ENCODE data around the gene TNP2.

TNP2 gene

DNA sequence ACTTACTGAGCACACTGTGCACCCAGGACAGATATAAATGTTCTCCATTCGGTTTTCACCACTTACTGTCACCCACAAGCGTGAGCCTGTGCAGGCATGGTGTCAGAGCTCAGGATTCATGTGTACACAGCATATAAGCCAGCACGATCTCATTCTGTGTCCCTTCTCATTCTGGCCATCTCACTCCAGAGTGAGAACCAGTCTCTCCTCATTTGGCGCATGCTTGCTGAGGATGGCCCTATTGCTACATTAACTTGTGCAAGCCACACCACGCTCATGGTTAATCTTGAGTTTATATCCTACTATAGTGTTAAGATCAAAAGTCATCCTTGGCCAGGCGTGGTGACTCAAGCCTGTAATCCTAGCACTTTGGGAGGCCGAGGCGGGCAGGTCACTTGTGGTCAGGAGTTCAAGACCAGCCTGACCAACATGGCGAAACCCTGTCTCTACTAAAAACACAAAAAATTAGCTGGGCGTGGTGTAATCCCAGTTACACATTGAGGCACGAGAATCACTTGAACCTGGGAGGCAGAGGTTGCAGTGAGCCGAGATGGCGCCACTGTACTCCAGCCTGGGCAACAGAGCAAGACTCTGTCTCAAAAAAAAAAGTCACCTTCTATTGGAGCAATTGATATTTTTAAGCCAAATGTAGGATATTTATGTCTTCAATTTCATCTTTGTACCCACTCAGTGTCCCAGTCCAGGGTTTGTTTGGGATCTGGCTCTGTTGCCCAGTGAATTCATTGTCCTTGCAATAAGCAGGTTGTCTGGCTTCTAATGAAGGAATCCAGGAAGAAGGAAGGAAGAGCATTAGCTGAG lies 34.0 kb downstream of the TNP2 start:
- no peak overlapping the region for H3K27ac ChIP-seq
- DNase-seq (ENCODE audit: low spot score), result no peak
- ChIA-PET POLR2A (ENCODE audit: low non-redundant PET) (no interaction called here), CTCF (no interaction called here)
- TF ChIP-seq, protein P1, sequence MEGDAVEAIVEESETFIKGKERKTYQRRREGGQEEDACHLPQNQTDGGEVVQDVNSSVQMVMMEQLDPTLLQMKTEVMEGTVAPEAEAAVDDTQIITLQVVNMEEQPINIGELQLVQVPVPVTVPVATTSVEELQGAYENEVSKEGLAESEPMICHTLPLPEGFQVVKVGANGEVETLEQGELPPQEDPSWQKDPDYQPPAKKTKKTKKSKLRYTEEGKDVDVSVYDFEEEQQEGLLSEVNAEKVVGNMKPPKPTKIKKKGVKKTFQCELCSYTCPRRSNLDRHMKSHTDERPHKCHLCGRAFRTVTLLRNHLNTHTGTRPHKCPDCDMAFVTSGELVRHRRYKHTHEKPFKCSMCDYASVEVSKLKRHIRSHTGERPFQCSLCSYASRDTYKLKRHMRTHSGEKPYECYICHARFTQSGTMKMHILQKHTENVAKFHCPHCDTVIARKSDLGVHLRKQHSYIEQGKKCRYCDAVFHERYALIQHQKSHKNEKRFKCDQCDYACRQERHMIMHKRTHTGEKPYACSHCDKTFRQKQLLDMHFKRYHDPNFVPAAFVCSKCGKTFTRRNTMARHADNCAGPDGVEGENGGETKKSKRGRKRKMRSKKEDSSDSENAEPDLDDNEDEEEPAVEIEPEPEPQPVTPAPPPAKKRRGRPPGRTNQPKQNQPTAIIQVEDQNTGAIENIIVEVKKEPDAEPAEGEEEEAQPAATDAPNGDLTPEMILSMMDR (conservative IDR thresholded peaks at IDR 0.05; ENCODE audit: low read depth), result no peak

GRCh38 chr16:11233727-11234376 lies 35.3 kb downstream of the TNP2 start:
- CTCF ChIA-PET, result no interaction called here
- TF ChIP-seq, protein P1 (conservative IDR thresholded peaks at IDR 0.05; ENCODE audit: low read depth), result no peak
- POLR2A ChIA-PET (ENCODE audit: low non-redundant PET), result interaction anchor here (0.6 kb wide), 1 partner anchor 155 kb away, joined by 9 read pairs; no protein-coding TSS in a partner anchor
- DNase-seq (ENCODE audit: low spot score), result no peak
- no peak overlapping the region for H3K27ac ChIP-seq

DNA sequence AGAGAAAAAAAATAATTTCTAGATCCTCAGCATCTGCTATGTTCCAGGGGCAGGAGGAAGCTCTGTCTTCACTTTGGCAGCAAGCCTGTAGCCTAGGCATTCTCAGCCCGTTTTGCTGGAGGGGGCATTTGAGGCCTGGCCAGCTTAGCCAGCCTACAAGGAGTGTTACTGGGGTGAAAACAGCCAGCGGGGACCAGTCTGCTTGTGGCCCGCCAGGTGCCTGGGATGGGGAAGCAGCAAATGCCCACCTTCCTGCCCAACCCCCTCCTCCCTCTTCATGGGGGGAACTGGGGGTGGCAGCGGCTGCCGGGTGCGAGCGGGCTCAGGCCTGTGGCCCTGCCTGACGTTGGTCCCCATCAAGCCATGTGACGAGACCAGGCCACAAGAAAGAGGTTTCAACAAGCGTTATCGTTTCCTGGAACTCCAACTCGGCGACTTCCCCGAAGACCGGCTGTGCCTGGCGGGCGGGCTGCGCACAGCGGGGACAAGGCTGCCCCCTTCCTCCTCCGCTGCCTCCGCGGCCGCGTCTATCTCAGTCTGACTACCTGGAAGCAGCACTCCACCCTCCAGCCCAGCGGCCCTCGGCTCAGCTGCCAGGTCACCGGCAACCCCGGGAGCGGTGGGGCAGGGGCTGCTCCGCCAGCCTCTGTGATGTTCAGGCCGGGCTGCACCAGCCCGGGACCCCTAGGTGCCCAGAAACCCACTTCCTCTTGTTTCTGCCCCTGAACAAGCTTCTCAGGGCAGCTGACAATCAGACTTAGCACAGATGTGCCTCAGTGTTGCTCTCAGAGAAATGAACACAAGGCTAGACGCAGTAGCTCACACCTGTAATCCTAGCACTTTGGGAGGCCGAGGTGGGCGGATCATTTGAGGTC lies 36.0 kb downstream of the TNP2 start:
- no peak for DNase-seq (ENCODE audit: low spot score)
- ChIA-PET POLR2A (ENCODE audit: low non-redundant PET) (interaction anchor here (0.6 kb wide), 1 partner anchor 156 kb away, joined by 9 read pairs; no protein-coding TSS in a partner anchor), CTCF (no interaction called here)
- TF ChIP-seq, protein P1 (conservative IDR thresholded peaks at IDR 0.05; ENCODE audit: low read depth), result no peak
- no peak overlapping the region for H3K27ac ChIP-seq

DNA sequence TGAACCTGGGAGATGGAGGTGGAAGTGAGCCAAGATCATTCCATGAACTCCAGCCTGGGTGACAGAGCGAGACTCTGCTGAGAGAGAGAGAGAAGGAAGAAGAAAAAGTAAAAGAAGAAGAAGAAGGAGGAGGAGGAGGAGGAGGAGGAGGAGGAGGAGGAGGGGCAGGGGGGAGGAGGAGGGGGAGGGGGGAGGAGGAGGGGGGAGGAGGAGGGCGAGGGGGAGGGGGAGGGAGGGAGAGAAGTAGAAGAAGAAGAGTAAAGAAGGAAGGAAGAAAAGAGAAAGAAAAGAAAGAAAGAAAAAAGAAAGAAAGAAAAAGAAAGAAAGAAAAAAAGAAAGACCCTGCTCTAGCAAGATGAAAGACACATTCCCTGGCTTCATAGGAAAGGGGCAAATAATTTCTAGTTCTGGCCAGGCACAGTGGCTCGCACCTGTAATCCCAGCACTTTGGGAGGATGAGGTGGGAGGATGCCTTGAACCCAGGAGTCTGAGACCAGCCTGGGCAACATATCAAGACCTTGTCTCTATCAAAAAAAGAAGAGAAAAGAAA lies 36.7 kb downstream of the TNP2 start:
- H3K27ac ChIP-seq, result no peak overlapping the region
- TF ChIP-seq, protein P1 (conservative IDR thresholded peaks at IDR 0.05; ENCODE audit: low read depth), result no peak
- POLR2A ChIA-PET (ENCODE audit: low non-redundant PET), result no interaction called here
- CTCF ChIA-PET, result no interaction called here
- DNase-seq (ENCODE audit: low spot score), result no peak

DNA sequence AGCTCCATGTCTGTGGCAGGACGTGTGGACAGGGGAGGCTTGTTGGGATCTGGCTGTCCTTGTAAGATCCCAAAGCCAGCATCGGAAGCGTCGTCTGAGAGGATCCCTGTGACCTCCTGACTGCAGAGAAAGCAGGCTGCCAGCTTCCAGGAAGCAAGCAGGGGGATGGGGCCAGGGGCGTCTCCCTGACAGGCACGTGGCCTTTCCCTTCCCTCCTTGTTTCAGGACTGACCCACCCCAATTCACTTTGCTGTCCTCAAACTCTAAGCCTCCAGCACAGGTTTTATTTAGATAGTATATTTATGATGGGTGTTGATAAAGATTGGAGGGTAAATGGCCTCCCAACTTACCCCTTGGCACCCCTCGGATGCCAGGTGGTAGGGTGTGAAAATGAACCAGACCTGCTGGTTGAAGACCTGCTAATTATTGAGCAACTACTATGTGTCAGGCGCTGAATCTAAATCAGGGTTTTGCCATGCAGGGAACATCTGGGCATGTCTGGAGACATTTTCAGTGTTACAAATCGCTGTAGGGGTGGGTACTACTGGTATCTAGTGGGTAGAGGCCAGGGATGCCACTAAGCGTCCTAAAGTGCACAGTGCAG lies 37.7 kb downstream of the TNP2 start:
- ChIA-PET POLR2A (ENCODE audit: low non-redundant PET) (no interaction called here), CTCF (interaction anchor here (0.9 kb wide), 1 partner anchor 13 kb away, joined by 5 read pairs; no protein-coding TSS in a partner anchor)
- H3K27ac ChIP-seq, result no peak overlapping the region
- no peak for DNase-seq (ENCODE audit: low spot score)
- TF ChIP-seq, protein P1 (conservative IDR thresholded peaks at IDR 0.05; ENCODE audit: low read depth), result no peak
